NCI-H2227 (cell line): ENCODE results near the gene LTBP3.
"Not testable (repeated sequence)": the region's sequence is repeated elsewhere in the genome, so short reads cannot be mapped to it uniquely, and the experiment has no call there.

Source experiments
- DNase-seq: peaks from one replicate; lab custom pipeline; 2025; ENCODE audit not compliant: unreplicated experiment; lab: John Stamatoyannopoulos, UW

The LTBP3 gene

DNA sequence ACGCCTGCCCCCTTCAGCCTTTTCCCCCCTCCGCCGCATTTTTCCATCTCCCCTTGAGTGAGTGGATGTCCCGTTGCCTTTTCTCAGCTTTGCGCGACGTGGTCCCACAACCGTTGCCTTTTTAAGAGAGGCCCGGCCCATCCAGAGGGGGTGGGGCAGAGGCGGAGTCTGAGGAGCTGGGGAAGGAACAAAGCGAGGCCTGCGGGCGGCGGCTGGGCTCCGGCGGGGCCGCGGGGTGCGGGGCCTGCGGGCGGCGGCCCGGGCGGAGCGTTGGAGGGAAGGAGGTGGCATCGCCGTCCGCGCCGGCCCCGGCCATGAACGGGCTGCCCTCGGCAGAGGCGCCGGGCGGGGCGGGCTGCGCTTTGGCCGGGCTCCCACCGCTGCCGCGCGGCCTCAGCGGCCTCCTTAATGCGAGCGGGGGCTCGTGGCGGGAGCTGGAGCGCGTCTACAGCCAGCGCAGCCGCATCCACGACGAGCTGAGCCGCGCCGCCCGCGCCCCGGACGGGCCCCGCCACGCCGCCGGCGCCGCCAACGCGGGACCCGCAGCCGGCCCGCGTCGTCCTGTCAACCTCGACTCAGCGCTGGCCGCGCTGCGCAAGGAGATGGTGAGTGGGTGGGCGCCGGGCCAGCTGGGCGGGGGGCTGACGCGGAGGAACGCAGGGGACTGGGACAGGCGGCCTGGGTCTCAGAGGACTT lies 14.3 kb upstream of the LTBP3 start, which contains the start of gene FAM89B:
Gene FAM89B (plus strand): TSS at position 183 of the 696 bp plus-strand sequence. CDS start 132 bp downstream, at position 315.
- DNase-seq, result peak; percentile 90

DNA sequence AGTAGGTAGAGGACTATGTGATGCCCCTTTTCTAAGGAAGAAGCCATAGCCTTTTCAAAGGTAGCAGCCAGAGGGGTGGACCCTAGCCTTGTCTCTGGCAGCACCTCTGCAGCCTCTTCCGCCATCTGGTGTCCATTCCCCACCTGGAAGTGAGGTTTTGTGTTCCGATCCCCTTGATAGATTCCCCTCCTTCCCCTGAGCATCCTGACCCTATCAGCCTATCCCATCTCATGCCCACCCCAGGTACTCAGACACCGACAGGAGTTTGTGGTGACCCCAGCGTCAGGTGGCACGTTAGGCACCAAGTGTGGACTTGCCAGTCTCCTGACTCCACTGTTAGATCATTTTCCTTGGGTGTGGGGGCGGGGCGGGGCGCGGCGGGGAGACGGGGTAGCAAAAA lies 13.8 kb upstream of the LTBP3 start:
- DNase-seq, result peak; percentile 65

- no peak for DNase-seq
These were observed 13.3 kb upstream of the LTBP3 start for GRCh38 chr11:65571420-65571819.

DNA sequence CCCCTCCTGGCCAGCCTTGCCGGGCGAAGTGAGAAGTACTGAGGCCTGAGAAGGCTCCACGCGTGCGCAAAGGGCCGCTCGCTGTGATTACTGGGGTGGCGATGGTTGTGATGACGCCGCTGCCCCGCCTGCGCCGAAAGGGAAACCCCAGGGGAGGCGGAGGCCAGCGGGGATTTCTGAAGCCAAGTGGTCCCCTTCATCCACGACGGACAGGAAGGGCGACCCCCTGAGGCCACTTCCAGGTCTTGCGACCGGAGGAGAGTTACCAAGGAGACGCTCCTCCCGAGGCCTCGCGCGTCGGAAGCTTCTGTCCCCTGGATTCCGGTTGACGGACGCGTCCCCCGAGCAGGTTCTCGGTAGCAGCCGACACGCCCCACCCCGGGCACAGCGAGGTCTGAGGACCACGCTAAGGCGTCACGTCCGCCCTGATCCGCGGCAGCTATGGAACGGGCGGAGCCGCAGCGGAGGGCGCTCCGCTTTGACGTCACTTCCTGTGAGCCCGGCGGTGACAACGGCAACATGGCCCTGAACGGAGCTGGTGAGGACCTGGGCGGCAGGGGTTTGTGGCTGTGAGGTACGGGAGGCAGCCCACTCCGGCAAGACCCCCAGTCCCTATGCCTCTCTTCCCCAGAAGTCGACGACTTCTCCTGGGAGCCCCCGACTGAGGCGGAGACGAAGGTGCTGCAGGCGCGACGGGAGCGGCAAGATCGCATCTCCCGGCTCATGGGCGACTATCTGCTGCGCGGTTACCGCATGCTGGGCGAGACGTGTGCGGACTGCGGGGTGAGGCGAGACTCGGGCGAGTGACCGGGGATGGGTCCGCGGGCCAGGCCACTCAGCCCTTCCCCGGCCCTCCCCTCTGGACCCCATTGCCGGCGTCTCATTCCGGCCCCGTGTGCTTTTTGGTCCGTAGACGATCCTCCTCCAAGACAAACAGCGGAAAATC lies 12.1 kb upstream of the LTBP3 start, which contains the start of gene ZNRD2:
Gene ZNRD2 (plus strand): TSS at position 505 of the 946 bp plus-strand sequence. CDS start 15 bp downstream, at position 520.
- DNase-seq, result peak; percentile 99

- DNase-seq, result no peak
These were observed 11.2 kb upstream of the LTBP3 start for GRCh38 chr11:65569164-65569972.

GRCh38 chr11:65565624-65566453 lies 7.7 kb upstream of the LTBP3 start:
- DNase-seq, result peak; percentile 64

GRCh38 chr11:65564879-65565559 lies 6.9 kb upstream of the LTBP3 start:
- DNase-seq, result not testable (repeated sequence)

DNA sequence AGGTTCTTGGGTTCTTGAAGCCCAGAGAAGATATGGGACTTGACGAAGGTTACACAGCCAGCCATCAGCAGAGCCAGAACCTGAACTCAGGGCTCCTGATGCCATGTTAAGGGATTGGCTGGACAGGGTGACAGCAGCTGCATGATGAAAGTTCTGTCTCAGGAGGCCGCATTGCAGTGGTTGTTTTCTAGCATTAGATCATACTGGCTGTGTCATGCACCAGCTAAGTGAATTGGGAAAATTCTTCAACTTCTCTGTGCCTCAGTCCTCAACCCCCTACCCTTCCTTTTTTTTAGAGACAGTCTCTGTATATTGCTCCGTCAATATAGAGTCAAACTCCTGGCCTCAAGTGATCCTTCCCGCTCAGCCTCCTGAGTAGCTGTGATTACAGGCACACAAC lies 5.4 kb upstream of the LTBP3 start:
- no peak for DNase-seq

DNA sequence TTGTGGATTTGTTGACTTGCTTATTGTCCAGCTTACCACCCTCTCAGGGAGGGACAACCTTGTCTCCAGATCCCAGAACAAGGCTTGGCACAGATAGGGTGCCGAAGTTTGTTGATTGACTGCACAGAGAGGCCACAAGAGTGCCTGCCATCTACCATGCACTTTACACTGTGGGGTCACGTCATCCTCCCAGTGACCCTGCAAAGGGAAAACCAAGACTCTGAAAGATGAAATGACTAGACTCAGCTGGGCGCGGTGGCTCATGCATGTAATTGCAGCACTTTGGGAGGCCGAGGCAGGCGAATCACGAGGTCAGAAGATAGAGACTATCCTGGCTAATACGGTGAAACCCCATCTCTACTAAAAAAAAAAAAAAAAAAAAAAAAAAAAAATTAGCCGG lies 4.6 kb upstream of the LTBP3 start:
- no peak for DNase-seq

- no peak for DNase-seq
These were observed 3.9 kb upstream of the LTBP3 start for GRCh38 chr11:65562020-65562419.

- DNase-seq, result peak; percentile 56
These were observed 2.6 kb upstream of the LTBP3 start for GRCh38 chr11:65560555-65561418.

- peak; percentile 28 for DNase-seq
These were observed 1.9 kb upstream of the LTBP3 start for GRCh38 chr11:65559951-65560537.

DNA sequence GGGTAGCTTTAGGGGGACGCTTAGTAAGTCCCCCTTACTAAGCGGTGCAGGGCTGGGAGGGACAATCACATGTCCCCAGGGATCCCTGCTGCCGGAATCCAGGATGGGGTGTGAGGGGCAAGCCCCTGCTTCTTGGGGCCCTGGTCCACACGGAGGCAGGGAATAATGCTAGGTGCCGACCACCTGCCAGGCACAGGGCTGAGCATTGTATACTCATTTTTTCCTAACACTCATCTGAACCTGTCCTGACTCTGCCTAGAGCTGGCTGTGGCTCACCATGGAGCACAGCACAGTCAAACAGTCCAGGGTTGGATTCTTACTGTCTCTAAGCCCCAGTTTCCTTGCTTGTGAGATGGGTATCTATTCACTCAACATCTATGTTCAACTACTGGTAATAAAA lies 1.4 kb upstream of the LTBP3 start:
- DNase-seq, result no peak

- DNase-seq, result no peak
These were observed 861 bp upstream of the LTBP3 start for GRCh38 chr11:65558930-65559509.

GRCh38 chr11:65557280-65558001 lies 718 bp downstream of the LTBP3 start:
- DNase-seq, result peak; percentile 51

GRCh38 chr11:65556470-65557279 lies 1.5 kb downstream of the LTBP3 start:
- DNase-seq, result no peak
